K562 (cell line): ENCODE data around the gene CCDC15. TPM values are rescaled to one million over a fixed set of nuclear protein-coding genes. Genes with fewer than 3 reads are reported as not detected.

Experiments used
- CBX3 ChIP-seq, 2 experiments: IDR thresholded peaks; 1 replicate in 1 of 2; 2 replicates in 1 of 2; pipeline ENCODE4 v1.6.1; 2012; ENCODE audit warnings: inconsistent platforms in 2 of 2, low read length in 2 of 2, borderline replicate concordance in 1 of 2, control low read depth in 1 of 2
- CCNT2 ChIP-seq: IDR thresholded peaks from 2 replicates; pipeline ENCODE4 v1.6.1; 2011; ENCODE audit warnings: borderline replicate concordance, low read depth, mild to moderate bottlenecking, moderate library complexity, mixed read lengths, low read length; ENCODE audit not compliant: insufficient read length; ENCODE audit errors: extremely low read depth
- CEBPG ChIP-seq, 3 experiments: fragments of 200-800 bp in 1 of 3; sonication (Bioruptor generic) in 1 of 3; sonication (generic) in 1 of 3; formaldehyde crosslinking in 1 of 3; IDR thresholded peaks in 2 of 3; conservative IDR thresholded peaks in 1 of 3; 2 replicates each; pipeline versions ENCODE4 v1.6.1 to v1.8.0; 2016 to 2022; ENCODE audit warnings: missing compliant biosample characterization in 2 of 3, missing genetic modification characterization in 2 of 3, mild to moderate bottlenecking in 1 of 3, missing genetic modification reagents in 1 of 3
- DMBX1 ChIP-seq: fragments of 250-450 bp; sonication (Bioruptor Pico); IDR thresholded peaks from 2 replicates; pipeline ENCODE4 v1.8.0; 2022; ENCODE audit warnings: inconsistent platforms, mild to moderate bottlenecking, moderate library complexity, borderline replicate concordance
- EP400 ChIP-seq: fragments of 450-650 bp; IDR thresholded peaks from 2 replicates; pipeline ENCODE4 v1.6.1; 2017; ENCODE audit warnings: antibody characterized with exemption, mild to moderate bottlenecking, moderate library complexity
- KAT2B ChIP-seq: IDR thresholded peaks from one replicate; pipeline ENCODE4 v1.6.1; 2012; ENCODE audit warnings: low read depth, mild to moderate bottlenecking, control low read depth, inconsistent platforms, low read length, moderate library complexity
- MBD2 ChIP-seq: sonication (generic); IDR thresholded peaks from 2 replicates; pipeline ENCODE4 v1.6.1; 2016; ENCODE audit warnings: low read depth, borderline replicate concordance
- NRF1 ChIP-seq, 2 experiments: fragments of 450-650 bp; IDR thresholded peaks in 1 of 2; conservative IDR thresholded peaks in 1 of 2; 2 replicates each; pipeline ENCODE4 v1.6.1; 2014; ENCODE audit warnings: mild to moderate bottlenecking in 2 of 2
- SREBF1 ChIP-seq: fragments of 150-350 bp; IDR thresholded peaks from 2 replicates; pipeline ENCODE4 v1.6.1; 2014; ENCODE audit warnings: antibody characterized with exemption, low read depth, low read length, borderline replicate concordance
- SRSF1 ChIP-seq: fragments of 200-400 bp; formaldehyde crosslinking; IDR thresholded peaks from 2 replicates; pipeline ENCODE4 v1.6.1; 2017; ENCODE audit warnings: mild to moderate bottlenecking, low read depth, low read length, moderate library complexity
- TBL1XR1 ChIP-seq, 2 experiments: IDR thresholded peaks; 2 replicates each; pipeline ENCODE4 v1.6.1; 2012; ENCODE audit warnings: improper control_type of control experiment in 2 of 2, low read length in 2 of 2, mild to moderate bottlenecking in 1 of 2
- TRIM25 ChIP-seq: fragments of 450-650 bp; IDR thresholded peaks from 2 replicates; pipeline ENCODE4 v1.7.0; 2016; ENCODE audit warnings: borderline replicate concordance
- ZBTB9 ChIP-seq: fragments of 450-650 bp; formaldehyde crosslinking; IDR thresholded peaks from 2 replicates; pipeline ENCODE4 v1.4.0; 2020; ENCODE audit warnings: mild to moderate bottlenecking, moderate library complexity
- ZKSCAN8 ChIP-seq: fragments of 200-800 bp; sonication (Bioruptor generic); IDR thresholded peaks from 2 replicates; pipeline ENCODE4 v1.6.1; 2016; ENCODE audit warnings: missing genetic modification characterization, missing compliant biosample characterization
- ZNF311 ChIP-seq: fragments of 250-450 bp; sonication (Bioruptor Pico); IDR thresholded peaks from 2 replicates; pipeline ENCODE4 v1.4.0; 2020; ENCODE audit warnings: mild to moderate bottlenecking, moderate library complexity
- ZNF445 ChIP-seq: fragments of 250-450 bp; sonication (Bioruptor Pico); IDR thresholded peaks from 2 replicates; pipeline ENCODE4 v1.4.0; 2020; ENCODE audit warnings: low read depth, mild to moderate bottlenecking, moderate library complexity
- polyA plus RNA-seq, 8 experiments: library from polyadenylated mRNA; depleted of rRNA in 4 of 8; stranded (reverse) in 5 of 8; unstranded in 3 of 8; fragments of >200 nt; fragmentation: Nextera tagmentation in 2 of 8; fragmentation: Illumina TruSeq in 1 of 8; extraction: Ambion mirVana in 2 of 8; extraction: Trizol in 1 of 8; gene quantifications; 2 replicates each; pipeline versions ENCODE4 v1.2.1 to v1.2.3, GENCODE V29; 2011 to 2014; ENCODE audit warnings: inconsistent platforms in 1 of 8, missing spikeins in 1 of 8
- total RNA-seq, 7 experiments: library from RNA; depleted of rRNA in 6 of 7; stranded (reverse); fragments of >200 nt in 6 of 7; fragmentation: Illumina TruSeq in 2 of 7; extraction: Trizol in 2 of 7; gene quantifications; 2 replicates each; pipeline versions ENCODE4 v1.2.1 to v1.2.3, GENCODE V29; 2011 to 2021; ENCODE audit warnings: low replicate concordance in 1 of 7
- TF ChIP-seq, protein P1 (sequence below): fragments of 450-650 bp; formaldehyde crosslinking; IDR thresholded peaks from 2 replicates; pipeline ENCODE4 v1.4.0; 2020; ENCODE audit warnings: mild to moderate bottlenecking, moderate library complexity
- TF ChIP-seq, protein P2 (sequence below): fragments of 450-650 bp; formaldehyde crosslinking; conservative IDR thresholded peaks from 2 replicates; pipeline ENCODE4 v1.4.0; 2022; ENCODE audit warnings: mild to moderate bottlenecking, missing genetic modification characterization

Gene CCDC15
- total and polyA plus RNA-seq, 9 of the 15 experiments (the other 6 are each of a cell fraction or from before 2014, with no cell fraction given): 1.9 to 9.2 (median 3.9) TPM

DNA sequence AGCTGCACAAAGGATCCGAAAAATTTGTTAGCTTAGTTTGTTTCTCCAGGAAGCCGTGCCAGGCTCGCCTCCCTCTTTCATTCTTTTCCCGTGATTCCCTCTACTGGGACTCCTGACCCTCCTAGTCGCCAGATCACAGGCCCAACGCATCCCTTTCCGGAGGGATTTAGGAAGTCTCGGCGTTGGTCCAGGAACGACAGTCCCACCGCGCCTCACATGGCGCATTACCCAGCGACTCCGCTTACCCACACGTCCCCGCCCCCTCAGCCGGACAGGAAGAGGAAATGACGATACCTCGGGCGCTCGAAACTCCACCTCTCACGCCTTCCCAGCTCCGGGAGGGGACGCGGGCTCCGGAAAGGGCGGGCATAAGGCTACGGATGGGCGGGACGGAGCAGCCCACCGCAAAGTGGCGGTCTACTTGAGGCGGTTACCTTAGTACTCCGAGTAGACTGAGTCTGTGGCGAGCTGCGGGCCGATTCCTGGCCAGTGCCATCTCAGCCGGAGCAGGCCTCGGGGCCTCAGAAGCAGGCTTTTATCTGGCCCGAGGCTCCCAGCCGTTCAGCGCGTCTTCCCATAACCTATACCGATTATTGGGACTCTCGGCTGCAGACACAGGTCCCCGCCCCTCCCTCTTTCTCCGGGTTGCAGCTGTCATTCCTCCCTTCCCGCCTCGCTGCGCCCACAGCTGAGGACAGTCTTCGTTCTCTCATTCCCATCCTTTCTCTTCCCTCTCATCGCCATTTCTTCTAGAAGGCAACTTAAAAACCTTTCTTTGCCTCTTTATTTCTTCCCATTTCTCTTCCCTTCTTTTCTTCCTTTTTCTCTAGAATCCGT is at the start of gene CCDC15 (continued):
- TF ChIP-seq, protein P1, sequence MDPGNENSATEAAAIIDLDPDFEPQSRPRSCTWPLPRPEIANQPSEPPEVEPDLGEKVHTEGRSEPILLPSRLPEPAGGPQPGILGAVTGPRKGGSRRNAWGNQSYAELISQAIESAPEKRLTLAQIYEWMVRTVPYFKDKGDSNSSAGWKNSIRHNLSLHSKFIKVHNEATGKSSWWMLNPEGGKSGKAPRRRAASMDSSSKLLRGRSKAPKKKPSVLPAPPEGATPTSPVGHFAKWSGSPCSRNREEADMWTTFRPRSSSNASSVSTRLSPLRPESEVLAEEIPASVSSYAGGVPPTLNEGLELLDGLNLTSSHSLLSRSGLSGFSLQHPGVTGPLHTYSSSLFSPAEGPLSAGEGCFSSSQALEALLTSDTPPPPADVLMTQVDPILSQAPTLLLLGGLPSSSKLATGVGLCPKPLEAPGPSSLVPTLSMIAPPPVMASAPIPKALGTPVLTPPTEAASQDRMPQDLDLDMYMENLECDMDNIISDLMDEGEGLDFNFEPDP: no peak
- no peak for TF ChIP-seq ZNF445
- TF ChIP-seq CBX3 (IDR thresholded peaks at IDR 0.05; ENCODE audit: borderline replicate concordance in 1 of 2, low read length in 2 of 2): no peak; a peak in 1 of 3 replicates
- peak; percentile 26 for TF ChIP-seq CCNT2
- TF ChIP-seq NRF1 (conservative IDR thresholded peaks at IDR 0.05 in 1 of 2, IDR thresholded peaks at IDR 0.05 in 1 of 2): peak; percentile 71 to 79
- TF ChIP-seq EP400: peak; percentile 81
- no peak for TF ChIP-seq SREBF1
- no peak for TF ChIP-seq SRSF1
- TF ChIP-seq TRIM25: no peak
- TF ChIP-seq, protein P2, sequence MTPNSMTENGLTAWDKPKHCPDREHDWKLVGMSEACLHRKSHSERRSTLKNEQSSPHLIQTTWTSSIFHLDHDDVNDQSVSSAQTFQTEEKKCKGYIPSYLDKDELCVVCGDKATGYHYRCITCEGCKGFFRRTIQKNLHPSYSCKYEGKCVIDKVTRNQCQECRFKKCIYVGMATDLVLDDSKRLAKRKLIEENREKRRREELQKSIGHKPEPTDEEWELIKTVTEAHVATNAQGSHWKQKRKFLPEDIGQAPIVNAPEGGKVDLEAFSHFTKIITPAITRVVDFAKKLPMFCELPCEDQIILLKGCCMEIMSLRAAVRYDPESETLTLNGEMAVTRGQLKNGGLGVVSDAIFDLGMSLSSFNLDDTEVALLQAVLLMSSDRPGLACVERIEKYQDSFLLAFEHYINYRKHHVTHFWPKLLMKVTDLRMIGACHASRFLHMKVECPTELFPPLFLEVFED (CRISPR knock-in tag): peak; percentile 41; the same call in 1 of the 2 replicates
- no peak for TF ChIP-seq DMBX1
- no peak for TF ChIP-seq ZKSCAN8 (CRISPR knock-in tag)
- peak in 1 of 2 experiments; percentile 10; a peak in 1 of 4 replicates for TF ChIP-seq TBL1XR1 (IDR thresholded peaks at IDR 0.05; ENCODE audit: low read length in 2 of 2)
- peak; percentile 75; the same call in 1 of the 2 replicates for TF ChIP-seq MBD2
- TF ChIP-seq KAT2B: no peak
- no peak for TF ChIP-seq ZNF311 (CRISPR knock-in tag)
- TF ChIP-seq CEBPG (CRISPR knock-in tag; IDR thresholded peaks at IDR 0.05): no peak; the same call in 1 of the 2 replicates
- no peak for TF ChIP-seq CEBPG (tag; conservative IDR thresholded peaks at IDR 0.05 in 1 of 2, IDR thresholded peaks at IDR 0.05 in 1 of 2)
- no peak for TF ChIP-seq ZBTB9 (CRISPR knock-in tag)
